ENCODE data around the gene SECTM1. TPM values are rescaled to one million over a fixed set of nuclear protein-coding genes. Genes with fewer than 3 reads are reported as not detected.

Gene SECTM1
- polyA plus RNA-seq, 1 experiment: 34.4 TPM

DNA sequence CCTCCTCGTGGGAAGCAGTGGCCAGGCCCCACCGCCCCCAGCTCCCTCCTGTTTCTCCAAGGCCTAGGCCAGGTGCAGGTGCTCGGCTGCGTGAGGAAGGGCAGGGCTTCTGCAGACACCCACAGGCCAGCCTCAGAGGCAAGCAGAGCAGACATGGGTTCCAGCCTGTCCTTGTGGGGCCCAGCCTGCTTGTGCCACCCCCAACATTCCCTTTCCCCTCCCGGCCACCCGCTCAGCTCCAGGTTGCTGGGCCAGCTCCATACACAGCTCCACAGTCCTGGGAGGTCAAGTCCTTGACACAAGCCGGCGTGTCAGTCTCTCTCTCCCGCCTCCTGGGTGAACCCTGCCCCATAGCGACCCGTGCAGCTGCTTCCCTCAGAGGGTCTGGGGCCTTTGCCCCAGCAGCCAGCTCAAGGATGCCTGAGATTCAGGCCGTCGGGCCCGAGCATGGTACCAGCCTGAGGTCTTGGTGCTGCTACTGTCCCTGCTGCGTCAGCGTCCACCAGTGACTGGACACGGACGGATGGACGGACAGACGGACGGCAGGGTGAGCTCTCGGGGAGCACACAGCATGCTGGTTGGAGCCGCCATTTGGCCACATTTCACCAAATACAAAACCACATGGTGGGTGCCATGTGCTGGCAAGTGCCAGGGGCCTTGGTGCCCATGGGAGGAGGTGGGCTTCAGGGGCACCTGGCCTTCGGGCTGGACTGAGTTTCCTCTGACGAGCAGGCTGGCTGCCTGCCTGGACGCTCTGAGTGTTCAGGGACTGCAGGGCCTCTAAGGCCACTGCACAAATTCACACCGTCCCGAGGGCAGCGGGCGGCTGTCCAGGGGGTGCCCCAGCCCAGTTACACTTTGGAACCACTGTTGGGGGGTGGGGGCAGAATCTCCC, 8.0 kb downstream of the SECTM1 start:
- ChIA-PET POLR2A (no interaction called here), CTCF (interaction anchor here (2.5 kb wide), 1 partner anchor 25 kb away, joined by 7 read pairs; no protein-coding TSS in a partner anchor)
- Histone ChIP-seq H3K36me3 (ENCODE audit: control insufficient read depth, insufficient read depth, low read length) (no peaks in the 10 kb centered on the region), H3K27me3 (ENCODE audit: control insufficient read depth, insufficient read depth, low read length) (no peaks in the 10 kb centered on the region), H3K4me3 (ENCODE audit: low read depth, low read length) (no peak overlapping the region)
- no peak for DNase-seq (ENCODE audit: low read depth)
- TF ChIP-seq, protein P1, sequence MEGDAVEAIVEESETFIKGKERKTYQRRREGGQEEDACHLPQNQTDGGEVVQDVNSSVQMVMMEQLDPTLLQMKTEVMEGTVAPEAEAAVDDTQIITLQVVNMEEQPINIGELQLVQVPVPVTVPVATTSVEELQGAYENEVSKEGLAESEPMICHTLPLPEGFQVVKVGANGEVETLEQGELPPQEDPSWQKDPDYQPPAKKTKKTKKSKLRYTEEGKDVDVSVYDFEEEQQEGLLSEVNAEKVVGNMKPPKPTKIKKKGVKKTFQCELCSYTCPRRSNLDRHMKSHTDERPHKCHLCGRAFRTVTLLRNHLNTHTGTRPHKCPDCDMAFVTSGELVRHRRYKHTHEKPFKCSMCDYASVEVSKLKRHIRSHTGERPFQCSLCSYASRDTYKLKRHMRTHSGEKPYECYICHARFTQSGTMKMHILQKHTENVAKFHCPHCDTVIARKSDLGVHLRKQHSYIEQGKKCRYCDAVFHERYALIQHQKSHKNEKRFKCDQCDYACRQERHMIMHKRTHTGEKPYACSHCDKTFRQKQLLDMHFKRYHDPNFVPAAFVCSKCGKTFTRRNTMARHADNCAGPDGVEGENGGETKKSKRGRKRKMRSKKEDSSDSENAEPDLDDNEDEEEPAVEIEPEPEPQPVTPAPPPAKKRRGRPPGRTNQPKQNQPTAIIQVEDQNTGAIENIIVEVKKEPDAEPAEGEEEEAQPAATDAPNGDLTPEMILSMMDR (IDR thresholded peaks at IDR 0.05; ENCODE audit: insufficient read depth, low read depth, low read length): no peak

DNA sequence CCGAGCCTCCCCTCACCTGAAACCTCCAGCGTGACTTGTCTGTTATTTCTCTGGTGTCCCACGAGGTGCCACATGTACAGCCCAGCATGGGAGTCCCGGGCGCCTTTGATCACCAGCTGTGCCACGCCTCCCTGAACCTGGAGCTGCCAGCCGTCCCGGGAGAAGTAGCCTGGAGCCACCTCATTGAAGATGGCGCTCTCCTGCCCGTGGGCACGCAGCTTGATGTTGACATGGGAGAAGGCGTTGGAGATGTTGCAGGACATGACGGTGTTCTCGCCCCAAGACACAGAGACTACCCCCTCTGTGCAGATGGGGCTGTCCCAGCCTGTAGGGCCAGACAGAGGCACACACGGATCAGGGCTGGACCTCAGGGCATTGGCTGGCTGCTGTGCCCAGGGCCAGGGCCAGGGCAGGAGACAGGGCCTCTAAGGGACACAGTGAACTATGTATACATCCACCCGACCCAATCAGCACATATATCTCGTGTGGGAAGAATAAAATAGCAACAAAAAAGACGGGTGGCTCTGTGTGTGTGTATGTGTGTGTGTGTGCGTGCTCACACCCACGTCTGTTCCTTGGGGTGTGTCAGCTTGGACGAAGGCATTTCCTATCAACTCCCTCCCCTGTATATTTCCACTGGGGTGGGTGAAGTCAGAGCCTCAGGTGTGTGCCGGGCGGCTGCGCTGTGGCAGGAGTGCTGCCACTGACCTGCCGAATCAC, 8.8 kb downstream of the SECTM1 start:
- no peak for DNase-seq (ENCODE audit: low read depth)
- H3K36me3 ChIP-seq (ENCODE audit: control insufficient read depth, insufficient read depth, low read length): no peaks in the 10 kb centered on the region
- ChIA-PET CTCF (interaction anchor here (2.5 kb wide), 1 partner anchor 24 kb away, joined by 7 read pairs; no protein-coding TSS in a partner anchor), POLR2A (no interaction called here)
- TF ChIP-seq, protein P1 (IDR thresholded peaks at IDR 0.05; ENCODE audit: insufficient read depth, low read depth, low read length): no peak
- no peak overlapping the region for H3K4me3 ChIP-seq (ENCODE audit: low read depth, low read length)
- no peaks in the 10 kb centered on the region for H3K27me3 ChIP-seq (ENCODE audit: control insufficient read depth, insufficient read depth, low read length)

DNA sequence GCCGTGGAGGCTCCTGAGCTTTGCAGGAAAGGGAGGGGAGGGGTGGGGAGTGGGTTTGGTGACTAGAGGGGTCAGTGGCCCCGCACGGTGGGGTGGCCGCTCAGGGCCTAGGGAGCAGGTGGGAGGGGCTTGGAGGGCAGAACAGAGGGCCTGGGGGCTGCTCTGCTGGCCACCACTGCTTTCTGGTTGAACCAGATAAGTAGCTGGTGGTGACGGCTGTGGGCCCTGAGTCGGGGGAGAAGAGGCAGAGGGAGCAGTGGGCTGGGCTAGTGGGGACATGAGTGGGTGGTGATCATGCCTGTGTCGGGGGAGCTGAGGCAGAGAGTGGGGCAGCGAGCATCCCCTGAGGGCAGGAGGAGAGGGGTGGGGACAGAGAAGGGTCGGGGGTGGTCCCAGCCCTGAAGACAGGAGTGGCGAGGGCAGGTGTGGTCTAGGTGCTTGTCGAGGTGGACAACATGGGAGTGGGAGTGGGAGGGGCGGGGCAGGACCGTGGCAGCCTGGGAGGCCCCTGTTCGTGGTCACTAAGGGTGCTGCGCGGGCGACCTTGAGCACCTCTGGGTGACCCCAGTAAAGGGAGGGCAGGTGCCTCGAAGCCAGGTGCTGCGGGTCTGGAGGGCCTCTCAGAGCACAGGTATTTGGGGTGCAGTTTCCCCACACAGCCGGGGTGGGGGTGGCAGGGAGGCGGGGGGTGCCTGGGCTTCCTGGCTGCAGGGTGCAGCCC, 9.9 kb downstream of the SECTM1 start:
- Histone ChIP-seq H3K36me3 (ENCODE audit: control insufficient read depth, insufficient read depth, low read length) (no peaks in the 10 kb centered on the region), H3K27me3 (ENCODE audit: control insufficient read depth, insufficient read depth, low read length) (no peaks in the 10 kb centered on the region), H3K4me3 (ENCODE audit: low read depth, low read length) (no peak overlapping the region)
- TF ChIP-seq, protein P1 (IDR thresholded peaks at IDR 0.05; ENCODE audit: insufficient read depth, low read depth, low read length): no peak
- POLR2A ChIA-PET: no interaction called here
- DNase-seq (ENCODE audit: low read depth): no peak
- CTCF ChIA-PET: interaction anchor here (0.6 to 2.5 kb wide), 2 partner anchors 23 to 386 kb away, joined by 3 to 7 read pairs; no protein-coding TSS in a partner anchor

DNA sequence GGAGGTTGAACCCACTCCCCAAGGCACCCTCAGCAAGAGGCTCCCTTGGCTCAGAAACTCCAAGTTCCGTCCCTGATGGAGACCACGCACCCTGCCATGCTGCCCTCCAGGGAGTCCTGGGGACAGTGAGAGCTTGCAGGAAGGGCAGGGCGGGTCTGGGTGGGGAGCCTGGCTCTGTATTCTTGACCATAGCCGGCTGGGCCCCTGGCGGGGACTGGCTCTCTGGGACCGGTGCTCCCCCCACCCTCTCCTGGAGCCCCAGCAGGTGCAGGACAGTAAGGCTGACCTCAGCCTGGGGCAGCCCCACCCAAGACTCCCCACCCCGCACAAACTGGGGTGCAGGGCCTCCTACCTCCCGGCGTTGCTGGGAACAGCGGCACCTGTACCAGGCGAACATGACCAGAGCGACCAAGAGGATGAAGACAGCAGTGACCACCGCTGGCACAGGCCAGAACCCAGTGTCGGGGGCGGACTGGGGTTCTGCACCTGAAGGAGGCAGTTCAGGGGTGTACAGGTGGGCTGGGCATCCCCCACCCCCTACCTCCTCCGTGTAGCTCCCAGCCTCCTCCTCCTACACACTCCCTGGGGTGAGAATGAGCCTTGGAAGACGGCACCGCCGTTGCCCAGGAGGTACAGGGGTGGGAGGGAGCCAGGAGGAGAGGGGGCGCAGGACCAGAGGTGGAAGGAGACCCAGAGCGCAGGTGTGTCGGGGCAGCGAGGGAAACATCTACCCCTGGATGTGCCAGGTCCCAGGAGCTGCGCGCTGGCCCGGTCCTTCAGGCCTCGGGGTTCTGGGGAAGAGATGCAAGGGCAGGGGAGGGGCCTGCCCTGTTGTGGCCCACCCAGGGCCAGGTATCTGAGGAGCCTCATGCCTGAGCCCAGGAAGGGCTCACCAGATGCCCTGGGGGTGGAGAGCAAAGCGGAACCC, 10.8 kb downstream of the SECTM1 start:
- H3K36me3 ChIP-seq (ENCODE audit: control insufficient read depth, insufficient read depth, low read length): no peaks in the 10 kb centered on the region
- CTCF ChIA-PET: interaction anchor here (0.6 to 2.5 kb wide), 7 partner anchors 8 to 387 kb away, joined by 3 to 10 read pairs (median 6); no protein-coding TSS in a partner anchor
- no peak for DNase-seq (ENCODE audit: low read depth)
- POLR2A ChIA-PET: no interaction called here
- no peaks in the 10 kb centered on the region for H3K27me3 ChIP-seq (ENCODE audit: control insufficient read depth, insufficient read depth, low read length)
- TF ChIP-seq, protein P1 (IDR thresholded peaks at IDR 0.05; ENCODE audit: insufficient read depth, low read depth, low read length): no peak
- H3K4me3 ChIP-seq (ENCODE audit: low read depth, low read length): no peak overlapping the region

Measured in BJ (cell line).